NCI-H1105 treated with DMSO at 0.1 percent for 48 hours (cell line): ENCODE data around the gene RFX1.
"Not testable (repeated sequence)": the region's sequence is repeated elsewhere in the genome, so short reads cannot be mapped to it uniquely, and the experiment has no call there.

Experiments used
- DNase-seq: peaks from one replicate; lab custom pipeline; 2025; lab: John Stamatoyannopoulos, UW

Gene RFX1

GRCh38 chr19:13978351-13979243 lies 27.5 kb downstream of the RFX1 start:
- DNase-seq, result peak; percentile 67

- no peak for DNase-seq
Measured at GRCh38 chr19:13977803-13978202, 28.3 kb downstream of the RFX1 start.

GRCh38 chr19:13976446-13976845 lies 29.7 kb downstream of the RFX1 start:
- no peak for DNase-seq

DNA sequence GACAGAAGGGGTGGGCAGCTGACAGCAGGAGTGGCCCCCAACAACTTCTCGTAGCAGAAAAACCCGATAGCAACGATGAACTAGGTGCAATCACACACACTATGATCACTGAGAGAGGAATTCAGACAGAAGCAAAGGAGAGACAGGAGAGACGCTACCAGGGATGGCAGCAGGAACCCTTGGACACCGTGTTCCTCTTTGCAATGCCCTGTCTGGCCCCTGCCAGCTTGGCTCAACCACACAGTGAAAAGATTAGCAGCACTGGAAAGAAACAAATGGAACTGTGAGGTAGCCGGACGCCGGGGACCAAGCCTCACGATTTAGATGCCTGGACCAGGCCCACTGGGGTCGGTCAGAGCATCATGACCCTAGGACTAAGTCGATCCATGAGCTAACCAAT lies 30.2 kb downstream of the RFX1 start:
- no peak for DNase-seq

DNA sequence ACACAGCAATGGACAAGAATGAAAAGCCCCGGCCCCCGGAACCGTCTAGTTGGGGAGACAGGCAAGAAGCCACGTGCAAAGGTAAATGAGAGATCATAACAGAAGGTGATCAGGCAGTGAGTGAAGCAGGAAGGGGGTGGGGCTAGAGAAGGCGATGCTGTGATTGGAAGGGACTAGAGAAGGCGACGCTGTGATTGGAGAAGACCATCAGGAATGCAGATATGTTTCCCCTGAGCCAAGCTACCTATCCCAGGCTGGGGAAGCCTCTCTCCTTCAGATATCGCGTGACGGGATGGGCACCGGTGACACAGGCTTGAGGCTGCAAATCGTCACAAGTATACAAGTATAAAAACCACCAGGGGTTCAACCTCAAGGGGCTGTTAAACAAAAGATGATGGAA lies 32.0 kb downstream of the RFX1 start:
- no peak for DNase-seq

DNA sequence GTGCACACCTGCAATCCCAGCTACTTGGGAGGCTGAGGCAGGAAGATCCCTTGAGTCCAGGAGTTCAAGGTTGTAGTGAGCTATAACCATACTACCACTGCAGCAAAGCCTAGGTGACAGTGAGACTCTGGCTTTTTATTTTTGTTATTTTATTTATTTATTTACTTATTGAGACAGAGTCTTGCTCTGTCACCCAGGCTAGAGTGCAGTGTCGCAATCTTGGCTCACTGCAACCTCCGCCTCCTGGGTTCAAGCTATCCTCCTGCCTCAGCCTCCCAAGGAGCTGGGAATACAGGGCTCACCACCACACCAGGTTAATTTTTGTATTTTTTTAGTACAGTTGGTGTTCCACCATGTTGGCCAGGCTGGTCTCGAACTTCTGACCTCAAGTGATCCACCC lies 32.6 kb downstream of the RFX1 start:
- not testable (repeated sequence) for DNase-seq

DNA sequence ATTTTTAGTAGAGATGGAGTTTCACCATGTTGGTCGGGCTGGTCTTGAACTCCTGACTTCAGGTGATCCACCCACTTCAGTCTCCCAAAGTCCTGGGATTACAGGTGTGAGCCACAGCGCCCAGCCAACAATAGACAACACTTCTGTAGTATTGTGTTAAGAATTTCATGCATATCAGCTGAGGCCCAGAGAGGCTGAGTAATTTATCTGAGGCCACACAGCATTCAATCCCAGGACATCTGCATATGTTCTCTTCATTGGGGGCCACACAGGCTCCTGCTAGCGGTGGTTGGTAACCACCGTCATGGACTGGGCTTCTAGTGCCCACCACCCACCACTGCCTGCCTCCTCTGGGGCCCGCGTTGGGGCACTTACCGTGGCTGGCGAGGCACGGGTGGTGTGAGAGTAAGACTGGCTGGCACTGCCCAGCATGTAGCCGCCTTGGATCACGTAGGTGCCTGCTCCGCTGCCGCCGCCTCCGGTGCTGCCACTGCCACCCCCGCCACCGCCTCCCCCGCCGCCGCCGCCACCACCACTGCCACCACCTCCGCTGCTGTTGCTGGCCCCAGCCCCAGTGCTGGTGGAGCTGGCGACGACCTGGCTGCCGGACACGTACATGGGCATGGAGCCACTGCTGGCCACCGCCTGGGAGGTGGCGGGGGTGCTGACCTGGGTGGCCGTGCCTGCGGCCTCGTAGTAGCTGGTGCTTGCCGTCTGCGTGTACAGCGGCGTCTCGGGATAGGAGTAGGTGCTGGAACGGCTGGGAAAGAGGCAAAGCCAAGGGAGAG lies 33.6 kb downstream of the RFX1 start:
- DNase-seq, result no peak

DNA sequence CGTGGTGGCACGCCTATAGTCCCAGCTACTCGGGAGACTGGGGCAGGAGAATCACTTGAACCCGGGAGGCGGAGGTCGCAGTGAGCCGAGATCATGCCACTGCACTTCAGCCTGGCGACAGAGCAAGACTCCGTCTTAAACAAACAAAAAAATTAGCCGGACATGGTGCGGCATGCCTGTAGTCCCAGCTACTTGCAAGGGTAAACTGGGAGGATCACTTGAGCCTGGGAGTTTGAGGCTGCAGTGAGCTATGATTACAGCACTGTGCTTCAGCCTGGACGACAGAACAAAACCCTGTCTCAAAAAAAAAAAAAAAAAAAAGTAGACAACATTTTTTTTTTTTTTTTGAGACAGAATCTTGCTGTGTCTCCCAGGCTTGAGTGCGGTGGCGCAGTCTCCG lies 34.3 kb downstream of the RFX1 start:
- DNase-seq, result not testable (repeated sequence)

- no peak for DNase-seq
Measured at GRCh38 chr19:13969897-13970296, 36.2 kb downstream of the RFX1 start.

DNA sequence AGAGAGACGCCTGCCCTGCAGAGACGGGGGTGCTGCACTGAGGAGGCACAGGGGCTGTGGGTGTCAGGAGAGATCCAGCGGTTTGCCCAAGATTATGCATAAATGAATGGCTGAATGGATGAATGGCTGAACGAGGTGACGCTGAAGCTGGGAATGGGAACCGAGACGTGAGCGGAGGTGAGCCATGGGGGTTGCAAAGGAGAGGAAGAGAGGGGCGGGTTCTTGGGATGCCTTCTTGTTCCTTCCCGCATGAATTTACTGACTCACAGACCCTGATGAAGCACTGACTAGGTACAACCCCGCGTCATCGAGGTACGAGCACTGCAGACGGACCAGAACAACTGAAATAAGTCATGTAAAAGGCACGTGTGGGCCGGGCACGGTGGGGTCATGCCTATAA lies 37.1 kb downstream of the RFX1 start:
- no peak for DNase-seq

GRCh38 chr19:13968383-13968935 lies 37.7 kb downstream of the RFX1 start:
- DNase-seq, result no peak

- DNase-seq, result not testable (repeated sequence)
Measured at GRCh38 chr19:13967206-13967605, 38.9 kb downstream of the RFX1 start.

DNA sequence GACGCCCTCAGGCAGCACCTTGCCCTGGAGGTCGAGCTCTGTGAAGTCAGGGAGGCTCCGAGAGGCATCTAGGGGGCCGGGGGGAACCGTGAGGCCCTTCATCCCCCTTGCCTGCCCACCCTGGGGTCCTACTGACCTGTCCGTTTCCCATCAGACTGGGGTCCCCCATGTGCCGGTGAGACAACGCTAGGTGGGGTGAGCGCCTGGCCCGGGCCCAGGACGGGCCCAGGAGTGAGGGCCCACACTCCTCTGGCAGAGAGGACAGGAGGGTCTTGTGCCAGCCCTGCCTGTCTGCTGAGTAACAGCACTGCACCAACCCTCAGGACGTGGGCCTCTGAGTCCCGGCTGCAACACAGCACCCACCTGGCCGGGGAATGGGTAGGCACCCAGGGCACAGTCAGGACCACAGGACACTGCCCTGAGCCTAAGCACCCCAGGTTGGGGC lies 39.4 kb downstream of the RFX1 start:
- DNase-seq, result no peak

- DNase-seq, result no peak
Measured at GRCh38 chr19:13965926-13966683, 40.0 kb downstream of the RFX1 start.

DNA sequence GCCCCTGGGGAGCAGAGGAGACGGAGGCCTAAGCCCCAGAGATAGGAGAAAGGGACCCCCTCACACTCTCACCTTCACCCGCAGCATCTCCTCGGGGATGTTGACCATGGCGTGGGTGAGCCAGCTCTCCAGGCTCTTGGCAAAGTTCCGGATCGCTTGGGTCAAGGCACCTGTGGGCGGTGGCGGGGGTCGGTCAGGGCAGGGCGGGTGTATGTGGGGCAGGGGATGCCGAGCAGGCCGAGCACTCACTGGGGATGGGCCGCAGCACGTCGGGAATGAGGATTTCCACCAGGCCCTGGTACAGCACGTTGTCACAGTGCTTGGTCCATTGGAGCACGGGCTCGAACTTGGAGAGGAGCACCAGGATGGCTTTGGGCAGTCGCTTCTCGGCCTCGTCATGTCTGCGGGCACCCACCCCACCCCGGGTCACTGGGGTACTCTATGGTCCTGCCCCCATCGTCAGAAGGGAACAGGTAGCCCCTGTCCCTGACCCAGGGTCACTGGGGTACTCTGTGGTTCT lies 40.7 kb downstream of the RFX1 start:
- DNase-seq, result no peak

- no peak for DNase-seq
Measured at GRCh38 chr19:13964776-13965175, 41.3 kb downstream of the RFX1 start.

DNA sequence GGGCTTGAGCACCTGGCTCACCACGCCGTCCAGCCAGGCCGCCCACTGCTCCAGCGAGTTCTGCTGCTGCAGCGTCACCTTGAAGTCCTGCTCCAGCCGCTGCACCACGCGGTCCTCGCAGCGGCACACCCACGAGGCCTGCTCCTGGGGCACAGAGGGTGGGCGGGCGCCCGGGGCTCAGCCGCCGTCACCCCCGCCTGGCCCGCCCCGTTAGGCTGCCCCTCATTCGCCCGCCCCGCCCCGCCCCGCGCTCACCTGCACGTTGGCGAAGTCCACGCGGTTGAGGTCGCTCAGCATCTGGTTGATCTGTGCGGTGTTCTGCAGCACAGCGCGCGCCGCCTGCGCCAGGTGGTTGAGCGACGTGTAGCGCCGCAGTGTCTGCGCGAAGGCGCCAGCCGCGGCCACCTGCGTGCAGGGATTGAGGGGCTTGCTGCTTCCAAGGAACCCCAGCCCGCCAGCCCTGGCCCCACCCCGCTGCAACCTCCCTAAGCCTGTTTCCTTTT lies 42.5 kb downstream of the RFX1 start:
- DNase-seq, result no peak

- no peak for DNase-seq
Measured at GRCh38 chr19:13962699-13963602, 43.2 kb downstream of the RFX1 start.

DNA sequence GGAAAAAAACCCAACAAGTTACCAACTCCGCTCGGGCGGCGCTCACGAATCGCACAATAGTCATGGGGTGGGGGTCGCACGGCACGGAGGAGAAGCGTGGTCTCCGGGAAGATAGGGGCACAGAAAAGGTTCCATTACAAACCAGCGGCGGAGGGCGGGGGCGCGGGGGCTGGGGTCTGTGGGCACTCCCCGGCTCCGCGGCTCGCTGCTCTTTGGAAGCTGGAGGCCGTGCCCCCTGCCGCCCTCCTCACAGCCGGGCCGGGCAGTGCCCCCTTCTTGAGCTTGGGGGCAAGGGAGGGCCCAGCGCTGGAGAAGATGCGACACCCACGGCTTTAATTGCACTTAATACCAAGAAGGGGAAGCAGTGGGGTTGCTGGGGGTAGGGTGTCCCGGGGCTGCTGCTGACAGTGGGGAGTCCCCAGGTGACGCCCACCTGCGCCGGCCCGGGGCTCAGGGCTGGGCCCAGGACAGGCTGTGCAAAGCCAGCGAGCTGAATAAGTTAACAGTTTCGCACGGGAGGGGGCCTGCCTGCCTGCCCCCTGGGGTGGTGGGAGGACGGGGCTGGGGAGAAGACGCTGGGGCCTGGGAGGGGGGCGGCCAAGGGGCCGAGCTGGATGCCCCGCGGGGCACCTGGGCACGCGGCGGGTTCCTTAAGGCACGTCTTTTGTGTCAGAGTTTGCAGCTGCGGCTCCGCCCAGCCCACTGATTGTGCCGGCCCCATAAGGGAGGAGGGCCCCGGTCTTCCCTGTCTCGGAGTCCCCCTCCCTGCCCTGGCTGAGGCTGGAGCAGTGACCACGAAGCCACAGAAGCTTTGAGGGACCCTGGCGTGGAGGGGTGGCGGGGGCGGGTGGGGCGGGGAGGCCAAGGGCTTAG lies 44.1 kb downstream of the RFX1 start:
- DNase-seq, result no peak
